Measurements from ENCODE around the gene GABBR2. TPM values are rescaled to one million over a fixed set of nuclear protein-coding genes. Genes with fewer than 3 reads are reported as not detected.
A peak's percentile ranks its signal among the peaks of the same experiment; 100 is the strongest.
"Not testable (repeated sequence)": the region's sequence is repeated elsewhere in the genome, so short reads cannot be mapped to it uniquely, and the experiment has no call there.

Gene GABBR2
- polyA plus RNA-seq, 1 donor = 0.63 TPM

GRCh38 chr9:98504298-98505282 is 204.1 kb downstream of the GABBR2 start:
- no peak for DNase-seq

DNA sequence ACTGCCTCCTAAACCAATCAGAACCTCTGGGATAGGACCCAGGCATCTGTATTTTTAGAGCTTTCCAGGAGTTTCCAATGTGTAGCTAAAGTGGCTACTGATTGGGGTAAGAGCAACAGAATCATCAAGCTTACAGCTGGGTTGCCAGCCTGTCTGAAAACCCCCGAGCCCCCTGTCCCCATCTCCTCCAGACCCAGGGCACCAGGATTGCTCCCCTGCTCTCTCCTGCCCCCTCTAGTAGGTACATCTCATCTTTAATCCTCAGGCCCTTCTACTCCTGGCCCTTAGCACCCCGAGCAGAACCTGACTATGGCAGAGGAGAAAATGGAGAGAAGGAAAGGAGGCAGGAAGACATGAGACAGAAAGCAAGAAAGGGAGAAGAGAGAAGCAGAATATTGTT is 204.9 kb downstream of the GABBR2 start:
- DNase-seq = no peak

DNA sequence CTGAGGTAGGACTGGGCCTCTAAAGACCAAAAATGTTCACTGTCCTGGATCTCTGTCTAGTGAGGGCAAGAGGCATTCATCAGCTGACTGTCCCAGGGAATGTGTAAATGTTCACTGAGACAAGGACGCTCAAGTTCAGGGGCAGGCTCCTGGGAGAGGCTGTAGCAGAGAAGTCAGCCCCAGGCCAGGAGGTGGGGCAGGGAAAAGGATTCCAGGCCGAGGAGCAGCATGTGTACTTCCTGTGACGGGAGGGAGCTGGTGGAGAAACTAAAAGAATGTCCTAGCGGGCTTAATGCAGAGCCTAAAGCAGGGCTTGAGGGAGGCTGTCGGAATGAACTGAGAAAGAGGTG is 205.8 kb downstream of the GABBR2 start:
- no peak for DNase-seq

DNA sequence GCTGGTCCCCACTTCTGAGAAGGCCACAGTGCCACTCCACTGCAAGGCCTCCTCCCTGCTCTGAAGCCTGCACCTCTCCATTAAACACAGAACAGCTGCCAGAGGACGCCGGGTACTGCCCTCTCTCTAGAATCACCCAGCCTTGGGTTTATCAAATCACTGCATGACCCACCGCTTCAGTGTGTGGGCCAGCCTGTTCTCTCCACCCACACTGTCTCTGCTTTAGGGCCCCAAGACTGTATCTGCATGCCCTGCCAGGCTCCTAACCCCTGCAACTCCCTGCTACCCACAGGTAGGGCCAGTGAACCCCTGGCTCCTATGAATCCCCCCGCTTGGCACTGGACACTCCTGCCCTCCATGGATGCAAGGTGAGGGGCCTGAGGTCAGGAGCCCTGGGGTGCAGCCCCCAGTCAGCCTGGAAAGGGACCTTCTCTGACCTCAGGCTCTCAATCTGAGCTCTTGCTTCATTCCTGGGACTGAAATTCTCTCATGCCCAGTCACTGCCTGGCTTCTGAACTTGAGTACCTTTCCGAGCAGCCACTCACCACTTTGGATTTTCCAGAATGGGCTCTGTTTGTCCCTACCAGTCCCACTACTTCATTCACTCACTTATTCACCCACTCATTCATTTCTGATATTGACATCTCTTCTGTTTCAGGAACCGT is 206.3 kb downstream of the GABBR2 start:
- DNase-seq = no peak

DNA sequence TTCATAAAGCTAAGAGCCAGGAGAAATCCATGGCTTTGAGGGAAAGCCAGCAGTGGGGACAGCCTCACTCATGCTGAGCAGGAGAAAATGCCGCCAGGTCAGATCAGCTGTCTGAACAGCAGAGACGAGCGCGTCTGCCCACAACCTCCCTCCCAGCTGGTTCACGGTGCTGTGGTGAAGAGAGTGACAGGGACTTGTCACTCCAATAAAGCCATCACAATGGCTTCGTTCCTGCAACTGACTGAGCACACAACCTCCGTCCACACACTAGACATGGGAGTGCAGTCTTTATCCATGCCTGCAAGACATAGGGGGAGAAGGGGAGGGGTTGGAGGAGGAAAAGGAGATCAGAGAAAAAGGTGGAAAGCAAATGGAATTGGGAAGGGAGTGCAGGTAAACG is 206.9 kb downstream of the GABBR2 start:
- DNase-seq = no peak

- DNase-seq = not testable (repeated sequence)
Measured at GRCh38 chr9:98501259-98501658, 207.5 kb downstream of the GABBR2 start.

DNA sequence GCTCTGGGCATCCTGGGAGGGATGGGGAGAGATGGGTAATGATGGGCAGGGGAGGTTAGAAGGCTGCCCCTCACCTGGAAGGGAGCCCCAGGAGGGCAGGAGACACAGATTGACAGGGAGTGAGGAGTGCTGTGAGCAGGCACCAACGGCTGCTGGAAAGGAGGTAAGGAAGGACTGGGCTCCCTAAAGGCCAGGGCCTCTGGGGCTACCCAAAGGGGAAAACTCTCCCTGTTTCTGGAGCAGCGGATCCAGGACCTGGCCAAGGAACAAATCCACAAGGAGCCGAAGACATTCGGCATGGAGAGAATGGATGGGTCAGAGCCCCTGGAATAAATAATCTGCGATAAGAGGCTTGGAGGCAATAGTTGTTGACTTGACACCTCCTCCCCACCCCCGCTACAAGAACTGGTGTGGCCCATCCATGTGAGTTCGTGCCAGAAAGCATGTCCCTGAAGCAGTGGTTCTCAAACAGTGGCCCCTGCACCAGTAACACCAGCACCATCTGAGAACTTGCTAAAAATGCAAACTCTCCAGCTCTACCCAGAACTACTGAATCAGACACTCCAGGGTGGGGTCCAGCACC is 208.3 kb downstream of the GABBR2 start:
- DNase-seq = no peak

GRCh38 chr9:98495530-98495929 is 213.2 kb downstream of the GABBR2 start:
- DNase-seq = no peak

GRCh38 chr9:98494852-98495251 is 213.9 kb downstream of the GABBR2 start:
- no peak for DNase-seq

GRCh38 chr9:98491828-98492227 is 216.9 kb downstream of the GABBR2 start:
- DNase-seq = peak; percentile 20

DNA sequence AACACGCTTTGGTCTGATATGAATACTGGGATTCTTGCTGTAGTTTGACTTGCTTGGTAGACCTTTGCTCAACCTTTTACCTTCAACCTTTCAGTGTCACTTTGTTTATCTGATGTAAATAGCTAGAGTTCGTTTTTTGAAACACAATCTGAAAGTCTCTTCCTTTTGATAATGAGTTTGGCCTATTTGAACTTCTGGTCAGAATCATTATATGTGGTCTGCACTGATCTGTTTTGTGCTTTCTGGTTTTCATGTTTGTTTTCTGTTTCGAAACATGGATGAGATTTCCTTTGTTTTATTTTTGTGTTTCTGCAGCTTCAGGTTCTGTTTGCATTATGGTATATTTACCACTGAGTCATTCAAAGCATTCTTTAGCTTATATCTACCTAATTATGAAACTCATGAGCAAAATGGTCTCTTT is 217.5 kb downstream of the GABBR2 start:
- no peak for DNase-seq

DNA sequence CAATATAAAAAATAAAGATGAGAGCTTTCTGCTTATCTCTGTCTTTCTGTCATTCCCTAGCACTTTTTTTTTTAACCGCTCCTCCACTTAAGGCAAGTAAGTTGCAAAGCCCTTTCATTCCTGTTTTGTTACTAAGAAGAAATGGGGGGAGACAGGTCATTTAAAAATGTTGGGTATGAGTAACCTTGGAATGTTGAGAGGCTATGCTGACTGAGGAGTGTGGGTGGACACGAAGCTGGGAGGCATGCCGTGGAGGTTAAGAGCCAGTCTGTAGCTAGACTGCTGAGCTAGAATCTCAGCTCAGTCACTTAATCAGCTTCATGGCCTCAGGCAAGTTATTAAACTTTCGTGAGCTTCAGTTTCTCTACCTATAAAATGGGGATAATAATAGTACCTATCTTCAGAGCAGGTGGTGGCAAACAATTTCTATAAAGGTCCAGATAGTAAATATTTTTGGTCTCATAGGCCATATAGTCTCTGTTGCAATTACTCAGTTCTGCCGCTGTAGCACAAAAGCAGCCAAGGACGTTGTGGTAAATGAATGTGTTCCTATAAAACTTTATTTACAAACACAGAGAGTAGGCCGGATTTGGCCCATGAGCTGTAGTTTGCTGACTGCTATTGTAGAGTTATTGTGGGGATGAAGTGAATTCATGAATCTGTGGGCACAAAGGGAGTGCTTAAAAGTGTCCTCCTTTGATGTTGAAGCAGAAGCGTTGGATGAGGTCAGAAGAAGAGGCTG is 220.0 kb downstream of the GABBR2 start:
- DNase-seq = no peak

- no peak for DNase-seq
Measured at GRCh38 chr9:98485706-98486105, 223.0 kb downstream of the GABBR2 start.

- DNase-seq = no peak
Measured at GRCh38 chr9:98484162-98484561, 224.6 kb downstream of the GABBR2 start.

DNA sequence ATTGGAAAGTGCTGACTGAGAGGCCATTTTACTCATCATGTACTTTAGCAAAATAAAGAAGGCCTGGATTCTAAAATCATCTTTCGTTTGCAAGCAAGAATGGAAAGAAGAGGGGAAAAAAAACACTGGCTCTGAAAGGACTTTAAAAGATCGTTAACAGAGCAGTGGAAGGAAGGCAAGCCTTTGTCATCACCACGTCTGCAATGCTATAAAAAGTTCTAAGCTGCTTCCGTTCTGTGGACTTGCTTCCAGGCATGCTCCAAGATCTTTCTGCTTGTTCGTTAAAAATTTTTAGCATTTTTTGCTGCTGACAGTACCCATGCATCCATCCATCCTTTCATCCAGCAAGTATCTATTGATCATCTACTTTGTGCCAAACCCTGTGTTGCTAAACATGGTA is 226.5 kb downstream of the GABBR2 start:
- DNase-seq = no peak

DNA sequence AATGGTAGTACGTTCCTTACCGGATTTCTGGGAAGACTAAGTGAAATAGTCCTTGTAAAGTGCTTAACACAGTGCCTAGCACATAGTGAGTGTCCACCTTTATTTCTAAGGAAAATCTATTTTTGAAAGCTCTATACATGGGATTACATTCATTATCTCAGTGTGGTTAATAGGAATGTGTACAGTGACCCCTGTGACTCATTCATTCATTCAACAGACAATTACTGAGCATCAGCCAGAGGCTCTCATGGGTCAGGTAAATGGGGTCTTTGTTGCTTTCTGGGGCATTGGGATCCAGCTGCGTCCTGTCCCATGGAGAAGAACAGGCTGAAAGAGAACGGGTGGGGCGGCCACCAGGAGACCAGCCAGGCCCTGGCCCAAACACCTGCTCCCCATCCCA is 227.1 kb downstream of the GABBR2 start:
- no peak for DNase-seq

DNA sequence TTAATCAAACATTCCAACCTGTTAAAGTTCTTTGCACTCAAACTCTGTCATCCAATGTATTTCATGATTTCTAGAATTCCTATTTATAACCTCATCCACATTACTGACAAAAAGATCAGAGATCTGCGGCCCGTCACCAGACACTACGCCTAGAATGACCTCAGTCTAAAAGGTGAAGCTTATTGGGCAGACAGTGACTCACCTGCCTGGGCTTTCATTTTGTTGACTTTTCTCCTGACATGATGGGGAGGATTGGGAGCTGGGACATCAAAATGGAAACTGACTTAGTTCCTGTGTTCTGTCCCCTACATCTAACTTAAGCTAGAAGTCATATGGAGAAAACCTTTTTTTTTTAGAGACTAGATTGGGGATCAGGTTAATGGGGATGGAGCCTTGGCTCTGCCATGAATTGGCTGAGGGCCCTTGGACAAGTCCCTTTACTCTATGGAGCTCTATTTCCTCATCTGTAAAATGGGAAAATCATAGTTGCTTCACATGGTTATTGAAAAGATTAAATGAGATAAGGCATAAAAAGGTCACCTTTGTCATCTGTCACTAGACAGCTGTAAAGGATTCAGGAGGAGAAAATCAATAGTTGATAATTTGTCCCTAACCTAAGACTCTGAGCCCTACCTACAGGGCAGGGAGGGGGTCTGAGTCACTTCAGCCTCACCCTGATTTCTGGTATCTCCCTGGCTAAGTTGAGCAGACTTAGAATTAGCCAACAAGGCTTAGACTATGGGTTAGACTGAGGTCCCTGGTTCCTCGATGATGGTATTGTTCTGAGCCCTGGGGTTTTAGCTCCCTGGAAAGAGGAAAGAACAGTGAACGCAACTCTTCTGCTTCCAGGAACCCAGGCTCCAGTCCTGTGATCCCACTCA is 228.5 kb downstream of the GABBR2 start:
- DNase-seq = no peak

DNA sequence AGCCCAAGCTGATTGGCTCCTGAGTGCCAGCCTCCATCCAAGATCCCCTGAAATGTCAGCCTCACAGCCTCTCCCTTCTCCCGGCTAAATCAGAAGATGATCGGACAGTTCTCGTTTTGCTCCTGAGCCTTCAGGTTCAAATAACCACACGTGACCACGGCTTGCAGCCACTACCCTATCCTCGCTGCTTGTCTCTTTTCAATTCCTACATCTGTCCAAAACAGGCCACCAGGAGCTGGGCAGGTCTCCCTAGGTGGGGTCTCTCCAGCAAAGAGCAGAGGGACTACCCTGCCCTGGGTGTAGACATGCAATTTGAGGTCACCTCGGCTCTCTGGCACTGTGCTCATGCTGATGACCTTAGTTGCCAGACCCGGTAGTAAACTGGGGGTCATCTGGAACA is 229.3 kb downstream of the GABBR2 start:
- DNase-seq = no peak

- DNase-seq = no peak
Measured at GRCh38 chr9:98477884-98478283, 230.9 kb downstream of the GABBR2 start.

DNA sequence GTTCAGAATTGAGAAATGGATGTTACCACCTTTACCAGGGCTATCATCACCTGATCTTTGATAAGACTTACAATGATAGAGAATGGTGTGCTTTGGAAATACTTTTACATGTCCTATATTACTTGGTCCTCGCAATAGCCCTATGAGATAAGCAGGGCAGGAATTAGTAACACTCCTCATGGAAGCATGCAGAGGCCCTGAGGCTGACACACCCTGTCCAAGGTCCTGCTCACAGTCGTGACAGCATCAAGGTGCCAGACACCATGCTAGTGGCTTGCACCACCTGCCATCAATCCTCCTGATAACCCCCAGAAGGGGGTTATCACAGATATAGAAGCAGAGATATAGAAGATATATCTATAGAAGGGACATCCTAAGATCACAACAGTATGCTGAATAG is 236.5 kb downstream of the GABBR2 start:
- no peak for DNase-seq

GRCh38 chr9:98471185-98471584 is 237.6 kb downstream of the GABBR2 start:
- no peak for DNase-seq
